ENCODE measurements around the gene ANXA11.

Gene ANXA11

DNA sequence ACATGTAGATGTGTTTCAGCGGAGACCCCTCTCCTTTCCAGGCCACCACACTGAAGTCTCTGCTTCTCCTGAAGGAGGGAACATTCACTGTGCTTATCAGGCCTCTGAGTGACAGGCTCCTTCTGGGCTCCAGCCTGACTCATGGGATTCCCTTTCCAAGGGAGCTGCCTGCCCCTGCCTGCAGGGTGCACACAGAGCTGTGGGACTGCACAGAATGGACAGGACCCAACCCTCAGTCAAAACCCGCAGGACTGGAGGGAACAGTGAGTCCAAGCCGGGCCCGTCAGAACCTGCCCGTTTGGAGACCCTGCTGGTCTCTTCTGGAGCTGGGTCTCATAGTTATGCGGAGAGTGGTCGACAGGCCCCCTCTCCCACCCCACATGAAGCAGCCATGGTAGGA, 40.2 kb downstream of the ANXA11 start:
- TF ChIP-seq CTCF (IDR thresholded peaks at IDR 0.05; ENCODE audit: extremely low read depth, insufficient read depth, missing control alignments): no peak
- no peak for DNase-seq (ENCODE audit: low spot score)

GRCh38 chr10:80164596-80164995, 40.7 kb downstream of the ANXA11 start:
- no peak for DNase-seq (ENCODE audit: low spot score)
- in situ Hi-C loops (cut with MboI; ENCODE audit: low pct_unique_long_range_greater_than_20kb, low sequenced_read_pairs, unreplicated experiment): no loop called here
- TF ChIP-seq CTCF (IDR thresholded peaks at IDR 0.05; ENCODE audit: extremely low read depth, insufficient read depth, missing control alignments): no peak

More for the DNA sequence above, 40.2 kb downstream of the ANXA11 start:
- in situ Hi-C loops (cut with MboI; ENCODE audit: low pct_unique_long_range_greater_than_20kb, low sequenced_read_pairs, unreplicated experiment): no loop called here

DNA sequence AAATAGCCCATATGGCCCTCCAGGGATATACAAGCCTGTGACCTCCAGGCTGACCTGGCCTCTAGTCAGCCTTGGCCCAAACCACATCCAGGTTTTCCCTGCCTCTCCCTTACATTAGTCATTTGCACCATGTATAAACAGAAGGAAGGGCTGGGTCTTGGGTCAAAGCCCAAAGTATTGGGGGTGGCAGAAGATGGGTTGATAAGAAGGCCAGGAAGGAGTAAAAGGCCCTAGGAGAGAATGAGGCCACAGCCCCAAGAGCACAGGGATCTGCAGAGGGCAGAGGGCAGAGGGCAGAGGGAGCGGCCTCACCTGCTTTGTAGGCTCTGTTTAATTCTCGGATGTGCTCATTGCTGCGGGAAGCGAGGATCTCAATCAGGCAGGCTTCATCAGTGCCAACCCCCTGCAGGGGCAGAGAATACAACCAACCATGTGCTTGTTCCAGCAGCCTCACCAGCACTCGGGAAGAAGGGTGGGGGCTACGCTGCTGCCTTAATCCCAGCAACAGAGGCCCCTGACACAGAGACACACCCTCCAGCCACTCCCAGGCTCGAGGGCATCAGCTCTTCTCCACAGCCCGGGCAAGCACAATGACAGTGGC, 41.5 kb downstream of the ANXA11 start:
- DNase-seq (ENCODE audit: low spot score): no peak
- in situ Hi-C loops (cut with MboI; ENCODE audit: low pct_unique_long_range_greater_than_20kb, low sequenced_read_pairs, unreplicated experiment): no loop called here
- no peak for TF ChIP-seq CTCF (IDR thresholded peaks at IDR 0.05; ENCODE audit: extremely low read depth, insufficient read depth, missing control alignments)

- TF ChIP-seq CTCF (IDR thresholded peaks at IDR 0.05; ENCODE audit: extremely low read depth, insufficient read depth, missing control alignments): no peak
- in situ Hi-C loops (cut with MboI; ENCODE audit: low pct_unique_long_range_greater_than_20kb, low sequenced_read_pairs, unreplicated experiment): no loop called here
- DNase-seq (ENCODE audit: low spot score): no peak
Observed at GRCh38 chr10:80161321-80162083, 43.8 kb downstream of the ANXA11 start.

GRCh38 chr10:80160361-80161320, 44.7 kb downstream of the ANXA11 start:
- no peak for DNase-seq (ENCODE audit: low spot score)
- TF ChIP-seq CTCF (IDR thresholded peaks at IDR 0.05; ENCODE audit: extremely low read depth, insufficient read depth, missing control alignments): no peak
- in situ Hi-C loops (cut with MboI; ENCODE audit: low pct_unique_long_range_greater_than_20kb, low sequenced_read_pairs, unreplicated experiment): no loop called here

- in situ Hi-C loops (cut with MboI; ENCODE audit: low pct_unique_long_range_greater_than_20kb, low sequenced_read_pairs, unreplicated experiment): no loop called here
- no peak for DNase-seq (ENCODE audit: low spot score)
- no peak for TF ChIP-seq CTCF (IDR thresholded peaks at IDR 0.05; ENCODE audit: extremely low read depth, insufficient read depth, missing control alignments)
Observed at GRCh38 chr10:80159166-80159873, 46.0 kb downstream of the ANXA11 start.

Data from GM13977 (cell line).